Spleen (tissue), 7 donors: ENCODE results near the gene ALOXE3.

Experiments used
- CTCF ChIP-seq, 11 experiments: fragments of 200-600 bp in 7 of 11; fragments of 450-650 bp in 4 of 11; sonication (generic) in 4 of 11; IDR thresholded peaks in 8 of 11; conservative IDR thresholded peaks in 3 of 11; 1 replicate in 7 of 11; 2 replicates in 4 of 11; pipeline versions ENCODE4 v1.4.0 to v1.8.0; 2016 to 2021; ENCODE audit warnings: antibody characterized with exemption in 11 of 11, inconsistent platforms in 4 of 11, mild to moderate bottlenecking in 1 of 11
- POLR2A ChIP-seq, 3 donors: fragments of 450-650 bp; IDR thresholded peaks; one replicate each; pipeline ENCODE4 v1.5.1; 2017; ENCODE audit warnings: antibody characterized with exemption in 3 of 3, mild to moderate bottlenecking in 1 of 3
- POLR2AphosphoS5 ChIP-seq, 3 donors: sonication (generic); formaldehyde crosslinking; IDR thresholded peaks; one replicate each; pipeline ENCODE4 v1.5.1; 2017; ENCODE audit warnings: antibody characterized with exemption in 3 of 3
- donor health status: DM: no; HTN: no; CAD: no; lungs with moderate emphysema.
- donor health status: DM: no; HTN: no; CAD: no.
- donor health status: DM: no; HTN: no; CAD: no.

- peak in 4 of 11 experiments; percentile 3 to 49 (median 24) for TF ChIP-seq CTCF (IDR thresholded peaks at IDR 0.05 in 8 of 11, conservative IDR thresholded peaks at IDR 0.05 in 3 of 11)
- TF ChIP-seq POLR2A (IDR thresholded peaks at IDR 0.05): no peak
- no peak for TF ChIP-seq POLR2AphosphoS5 (IDR thresholded peaks at IDR 0.05)
These were observed 7.9 kb downstream of the ALOXE3 start for GRCh38 chr17:8110456-8110804.
